Hepatocyte (in vitro differentiated cells): ENCODE results near the gene UNC5A.

Experiments
- CTCF ChIP-seq: fragments of 200-600 bp; sonication (generic); IDR thresholded peaks from 2 replicates; pipeline ENCODE4 v1.5.1; 2016; ENCODE audit warnings: antibody characterized with exemption, mild to moderate bottlenecking; ENCODE audit not compliant: poor library complexity
- EZH2phosphoT487 ChIP-seq: fragments of 200-600 bp; sonication (generic); IDR thresholded peaks from one replicate; pipeline ENCODE4 v1.6.1; 2018; ENCODE audit warnings: antibody characterized with exemption, mild to moderate bottlenecking, low read depth, moderate library complexity; ENCODE audit not compliant: unreplicated experiment, severe bottlenecking

GRCh38 chr5:176798086-176798876 is 12.1 kb upstream of the UNC5A start:
- no peak for TF ChIP-seq EZH2phosphoT487
- no peak for TF ChIP-seq CTCF
